Nephron (organoid): ENCODE results near the gene CHRNA4.

Source experiments
- H3K27ac Mint-ChIP-seq, 3 experiments: 2 replicates each; pipeline ENCODE4 v1.8.0; 2020; ENCODE audit warnings: mixed read lengths in 3 of 3, mild to moderate bottlenecking in 2 of 3, moderate library complexity in 1 of 3
- H3K27me3 Mint-ChIP-seq: 2 replicates; pipeline ENCODE4 v1.8.0; 2021; ENCODE audit warnings: low read depth, mild to moderate bottlenecking, moderate library complexity, mixed read lengths
- H3K36me3 Mint-ChIP-seq: 2 replicates; pipeline ENCODE4 v1.8.0; 2020; ENCODE audit warnings: low read depth, mixed read lengths
- H3K4me1 Mint-ChIP-seq: 2 replicates; pipeline ENCODE4 v1.8.0; 2020; ENCODE audit warnings: mixed read lengths
- H3K4me3 Mint-ChIP-seq, 3 experiments: 2 replicates each; pipeline ENCODE4 v1.8.0; 2020; ENCODE audit warnings: mild to moderate bottlenecking in 3 of 3, mixed read lengths in 3 of 3, moderate library complexity in 2 of 3
- H3K9me3 Mint-ChIP-seq: 2 replicates; pipeline ENCODE4 v1.8.0; 2020; ENCODE audit warnings: mixed read lengths
- TF ChIP-seq, protein P1 (sequence below), 3 experiments: fragments of 200-600 bp; sonication (generic); IDR thresholded peaks; one replicate each; pipeline ENCODE4 v1.5.0; 2021; ENCODE audit warnings: antibody characterized with exemption in 3 of 3; ENCODE audit not compliant: unreplicated experiment in 3 of 3

CHRNA4 gene

DNA sequence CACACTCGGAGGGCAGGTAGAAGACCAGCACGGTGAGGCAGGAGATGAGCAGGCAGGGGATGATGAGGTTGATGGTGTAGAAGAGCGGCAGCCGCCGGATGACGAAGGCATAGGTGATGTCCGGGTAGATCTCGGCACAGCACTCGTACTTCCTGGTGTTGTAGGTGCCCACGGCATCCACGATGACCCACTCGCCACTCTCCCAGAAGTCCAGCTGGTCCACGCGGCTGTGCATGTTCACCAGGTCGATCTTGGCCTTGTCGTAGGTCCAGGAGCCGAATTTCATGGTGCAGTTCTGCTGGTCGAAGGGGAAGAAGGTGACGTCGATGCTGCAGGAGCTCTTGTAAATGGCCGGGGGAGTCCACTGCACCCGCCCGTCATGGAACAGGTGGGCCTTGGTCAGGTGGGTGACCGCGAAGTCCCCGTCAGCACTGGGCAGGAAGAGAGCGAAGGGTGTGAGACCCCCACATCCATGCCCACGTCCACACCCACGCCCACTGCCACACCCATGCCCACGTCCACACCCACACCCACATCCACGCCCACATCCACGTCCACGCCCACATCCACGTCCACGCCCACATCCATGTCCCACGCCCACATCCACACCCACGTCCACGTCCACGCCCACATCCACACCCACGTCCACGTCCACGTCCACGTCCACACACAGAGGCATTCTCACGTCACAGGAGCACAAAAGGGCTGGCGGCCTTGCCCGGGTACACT is 10.4 kb downstream of the CHRNA4 start:
- peak overlapping the region in 1 of 3 experiments; percentile 55 for H3K27ac Mint-ChIP-seq
- peak overlapping the region in 1 of 3 experiments; percentile 2 for H3K4me3 Mint-ChIP-seq
- no peaks in the 10 kb centered on the region for H3K36me3 Mint-ChIP-seq
- peaks cover 4% of the 10 kb centered on the region for H3K9me3 Mint-ChIP-seq
- peaks cover 20% of the 10 kb centered on the region for H3K4me1 Mint-ChIP-seq
- H3K27me3 Mint-ChIP-seq: peaks cover 5% of the 10 kb centered on the region
- TF ChIP-seq, protein P1, sequence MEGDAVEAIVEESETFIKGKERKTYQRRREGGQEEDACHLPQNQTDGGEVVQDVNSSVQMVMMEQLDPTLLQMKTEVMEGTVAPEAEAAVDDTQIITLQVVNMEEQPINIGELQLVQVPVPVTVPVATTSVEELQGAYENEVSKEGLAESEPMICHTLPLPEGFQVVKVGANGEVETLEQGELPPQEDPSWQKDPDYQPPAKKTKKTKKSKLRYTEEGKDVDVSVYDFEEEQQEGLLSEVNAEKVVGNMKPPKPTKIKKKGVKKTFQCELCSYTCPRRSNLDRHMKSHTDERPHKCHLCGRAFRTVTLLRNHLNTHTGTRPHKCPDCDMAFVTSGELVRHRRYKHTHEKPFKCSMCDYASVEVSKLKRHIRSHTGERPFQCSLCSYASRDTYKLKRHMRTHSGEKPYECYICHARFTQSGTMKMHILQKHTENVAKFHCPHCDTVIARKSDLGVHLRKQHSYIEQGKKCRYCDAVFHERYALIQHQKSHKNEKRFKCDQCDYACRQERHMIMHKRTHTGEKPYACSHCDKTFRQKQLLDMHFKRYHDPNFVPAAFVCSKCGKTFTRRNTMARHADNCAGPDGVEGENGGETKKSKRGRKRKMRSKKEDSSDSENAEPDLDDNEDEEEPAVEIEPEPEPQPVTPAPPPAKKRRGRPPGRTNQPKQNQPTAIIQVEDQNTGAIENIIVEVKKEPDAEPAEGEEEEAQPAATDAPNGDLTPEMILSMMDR (IDR thresholded peaks at IDR 0.05; ENCODE audit: unreplicated experiment in 3 of 3): no peak

DNA sequence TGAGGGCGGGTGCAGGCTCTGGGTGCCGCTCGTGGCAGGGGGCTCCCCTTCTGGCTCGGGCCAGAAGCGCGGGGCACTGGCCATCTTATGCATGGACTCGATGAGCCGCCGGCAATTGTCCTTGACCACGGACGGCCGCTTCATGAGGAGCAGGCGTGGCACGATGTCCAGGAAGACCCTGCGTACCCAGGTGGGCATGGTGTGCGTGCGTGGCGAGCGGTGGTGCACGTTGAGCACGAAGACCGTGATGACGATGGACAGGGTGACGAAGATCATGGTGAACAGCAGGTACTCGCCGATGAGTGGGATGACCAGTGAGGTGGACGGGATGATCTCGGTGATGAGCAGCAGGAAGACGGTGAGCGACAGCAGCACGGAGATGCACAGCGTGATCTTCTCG is 11.0 kb downstream of the CHRNA4 start:
- Mint-ChIP-seq H3K27me3 (peaks cover 5% of the 10 kb centered on the region), H3K4me3 (peak overlapping the region in 1 of 3 experiments; percentile 2), H3K9me3 (peaks cover 4% of the 10 kb centered on the region), H3K36me3 (no peaks in the 10 kb centered on the region), H3K27ac (no peak overlapping the region), H3K4me1 (peaks cover 21% of the 10 kb centered on the region)
- TF ChIP-seq, protein P1 (IDR thresholded peaks at IDR 0.05; ENCODE audit: unreplicated experiment in 3 of 3): no peak

DNA sequence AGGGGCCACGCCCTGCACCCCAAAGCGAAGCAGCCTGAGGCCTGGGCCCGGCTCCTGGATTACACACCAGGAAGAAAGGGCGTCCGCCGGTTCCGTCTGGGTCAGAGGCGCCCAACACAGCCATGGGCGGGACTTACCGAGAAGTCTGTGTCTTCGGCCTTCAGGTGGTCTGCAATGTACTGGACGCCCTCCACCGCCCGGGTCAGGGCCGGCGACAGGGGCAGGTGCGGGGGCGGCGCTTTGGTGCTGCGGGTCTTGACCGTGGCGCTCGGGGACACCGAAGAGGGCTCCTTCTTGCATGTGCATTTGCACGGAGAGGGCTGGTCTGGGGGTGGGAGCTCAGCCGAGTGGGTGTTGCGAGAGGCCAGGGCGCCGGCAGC is 11.6 kb downstream of the CHRNA4 start:
- Mint-ChIP-seq H3K27ac (no peak overlapping the region), H3K9me3 (peaks cover 4% of the 10 kb centered on the region), H3K4me3 (no peak overlapping the region), H3K4me1 (peaks cover 21% of the 10 kb centered on the region), H3K27me3 (peaks cover 5% of the 10 kb centered on the region), H3K36me3 (no peaks in the 10 kb centered on the region)
- TF ChIP-seq, protein P1 (IDR thresholded peaks at IDR 0.05; ENCODE audit: unreplicated experiment in 3 of 3): no peak

DNA sequence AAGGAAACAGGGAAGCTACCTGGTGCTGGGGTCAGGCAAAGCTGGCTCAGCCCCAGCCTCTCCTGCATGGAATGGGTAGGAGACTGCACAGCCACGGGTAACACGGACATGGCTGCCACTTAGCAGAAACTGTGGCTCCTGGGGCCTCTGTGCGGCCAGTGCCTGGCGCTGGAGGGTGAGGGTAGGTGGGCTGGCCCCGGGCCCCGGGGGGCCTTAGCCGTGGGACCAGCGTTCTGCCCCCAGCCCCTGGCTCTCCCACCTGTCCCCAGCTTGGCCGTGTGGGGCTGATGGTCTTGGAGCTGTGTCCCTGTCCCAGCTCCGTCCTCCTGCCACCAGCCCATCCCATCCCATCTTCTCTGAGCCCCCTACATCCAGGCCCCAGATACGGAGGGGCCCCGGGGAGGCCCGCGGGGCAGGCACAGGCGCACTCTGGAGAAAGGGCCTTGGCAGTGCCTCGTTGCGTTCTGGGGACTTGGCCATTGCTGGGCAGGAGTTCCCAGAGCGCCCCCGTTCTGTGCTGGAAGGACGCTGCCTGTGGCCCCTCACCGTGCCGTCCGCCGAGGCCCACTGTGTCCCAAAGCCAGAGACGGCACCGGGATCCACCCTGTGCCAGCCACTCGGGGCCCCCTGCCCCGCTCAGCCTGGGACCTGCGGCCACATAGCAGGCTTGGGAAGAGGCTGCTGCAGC is 12.2 kb downstream of the CHRNA4 start:
- Mint-ChIP-seq H3K4me1 (peaks cover 23% of the 10 kb centered on the region), H3K4me3 (no peak overlapping the region), H3K27ac (no peak overlapping the region), H3K36me3 (no peaks in the 10 kb centered on the region), H3K9me3 (peaks cover 4% of the 10 kb centered on the region), H3K27me3 (peaks cover 7% of the 10 kb centered on the region)
- TF ChIP-seq, protein P1 (IDR thresholded peaks at IDR 0.05; ENCODE audit: unreplicated experiment in 3 of 3): no peak

DNA sequence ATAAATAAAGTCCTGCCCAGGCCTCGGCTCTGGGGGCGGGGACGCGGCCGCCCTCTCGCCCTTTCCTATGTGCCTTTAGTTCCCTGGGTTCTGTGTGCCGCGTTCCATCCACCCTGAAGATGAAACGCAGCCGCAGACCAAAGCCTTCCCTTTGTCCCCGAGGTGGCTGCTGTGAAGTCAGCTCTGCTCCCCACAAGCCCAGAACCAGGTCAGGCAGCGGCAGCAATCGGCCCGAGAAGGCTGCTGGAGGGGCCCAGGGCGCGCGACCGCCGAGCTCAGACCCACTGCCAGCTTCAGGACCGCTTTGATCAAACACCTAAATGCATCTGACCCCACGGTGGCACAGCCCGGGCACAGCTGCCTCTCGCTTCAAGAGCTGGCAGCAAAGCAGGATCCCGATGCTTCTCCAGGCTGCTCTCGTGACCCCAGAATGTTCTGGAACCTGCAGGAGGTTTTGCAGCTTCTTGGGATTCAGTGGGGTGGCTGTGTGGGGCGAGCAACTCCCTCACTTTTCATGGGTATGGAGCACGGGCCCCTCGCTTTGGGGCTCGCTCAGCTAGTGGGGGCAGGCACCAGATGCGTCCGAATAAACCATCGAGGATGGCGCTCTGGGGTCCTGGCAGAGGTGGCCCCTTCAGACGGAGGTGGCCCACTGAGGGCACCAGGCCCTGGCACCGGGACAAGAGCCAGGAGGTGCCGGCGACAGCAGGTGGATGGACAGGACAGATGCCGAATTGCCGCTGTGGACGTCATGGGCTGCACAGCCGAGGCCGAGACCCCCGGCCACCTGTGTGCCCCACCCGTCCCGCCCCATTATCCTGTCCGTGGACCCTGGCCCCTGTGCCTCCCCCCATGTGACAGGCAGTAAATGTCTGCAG is 13.0 kb downstream of the CHRNA4 start:
- Mint-ChIP-seq H3K4me1 (peaks cover 27% of the 10 kb centered on the region), H3K27ac (no peak overlapping the region), H3K9me3 (peaks cover 4% of the 10 kb centered on the region), H3K27me3 (peaks cover 9% of the 10 kb centered on the region), H3K36me3 (no peaks in the 10 kb centered on the region), H3K4me3 (no peak overlapping the region)
- TF ChIP-seq, protein P1 (IDR thresholded peaks at IDR 0.05; ENCODE audit: unreplicated experiment in 3 of 3): no peak
